GM12801 (cell line): ENCODE data around the gene BCAS3.

Source experiments
- TF ChIP-seq, protein P1 (sequence below): IDR thresholded peaks from one replicate; pipeline ENCODE4 v1.5.1; 2011; ENCODE audit warnings: control low read depth; ENCODE audit not compliant: insufficient read length; ENCODE audit errors: extremely low read depth

Gene BCAS3

DNA sequence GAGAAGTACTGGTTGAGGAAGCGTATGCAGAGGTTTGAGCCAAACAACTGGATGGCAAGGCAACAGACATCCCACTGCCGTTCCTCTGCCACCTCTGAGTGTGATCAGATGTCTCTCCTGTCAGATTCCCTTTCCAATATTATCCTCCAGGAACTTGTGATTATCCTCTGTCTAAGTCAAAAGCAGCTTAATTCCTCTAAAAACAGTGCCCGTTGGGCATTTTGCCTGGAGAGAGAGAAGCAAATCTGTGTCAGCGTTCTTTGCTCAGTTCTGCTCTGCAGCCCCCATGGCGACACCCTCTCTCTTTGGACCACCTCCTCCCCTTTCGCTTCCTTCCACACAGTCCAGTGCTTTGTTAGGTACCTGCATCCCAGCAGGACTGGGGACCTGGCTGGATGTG is 665.9 kb downstream of the BCAS3 start:
- TF ChIP-seq, protein P1, sequence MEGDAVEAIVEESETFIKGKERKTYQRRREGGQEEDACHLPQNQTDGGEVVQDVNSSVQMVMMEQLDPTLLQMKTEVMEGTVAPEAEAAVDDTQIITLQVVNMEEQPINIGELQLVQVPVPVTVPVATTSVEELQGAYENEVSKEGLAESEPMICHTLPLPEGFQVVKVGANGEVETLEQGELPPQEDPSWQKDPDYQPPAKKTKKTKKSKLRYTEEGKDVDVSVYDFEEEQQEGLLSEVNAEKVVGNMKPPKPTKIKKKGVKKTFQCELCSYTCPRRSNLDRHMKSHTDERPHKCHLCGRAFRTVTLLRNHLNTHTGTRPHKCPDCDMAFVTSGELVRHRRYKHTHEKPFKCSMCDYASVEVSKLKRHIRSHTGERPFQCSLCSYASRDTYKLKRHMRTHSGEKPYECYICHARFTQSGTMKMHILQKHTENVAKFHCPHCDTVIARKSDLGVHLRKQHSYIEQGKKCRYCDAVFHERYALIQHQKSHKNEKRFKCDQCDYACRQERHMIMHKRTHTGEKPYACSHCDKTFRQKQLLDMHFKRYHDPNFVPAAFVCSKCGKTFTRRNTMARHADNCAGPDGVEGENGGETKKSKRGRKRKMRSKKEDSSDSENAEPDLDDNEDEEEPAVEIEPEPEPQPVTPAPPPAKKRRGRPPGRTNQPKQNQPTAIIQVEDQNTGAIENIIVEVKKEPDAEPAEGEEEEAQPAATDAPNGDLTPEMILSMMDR = no peak

DNA sequence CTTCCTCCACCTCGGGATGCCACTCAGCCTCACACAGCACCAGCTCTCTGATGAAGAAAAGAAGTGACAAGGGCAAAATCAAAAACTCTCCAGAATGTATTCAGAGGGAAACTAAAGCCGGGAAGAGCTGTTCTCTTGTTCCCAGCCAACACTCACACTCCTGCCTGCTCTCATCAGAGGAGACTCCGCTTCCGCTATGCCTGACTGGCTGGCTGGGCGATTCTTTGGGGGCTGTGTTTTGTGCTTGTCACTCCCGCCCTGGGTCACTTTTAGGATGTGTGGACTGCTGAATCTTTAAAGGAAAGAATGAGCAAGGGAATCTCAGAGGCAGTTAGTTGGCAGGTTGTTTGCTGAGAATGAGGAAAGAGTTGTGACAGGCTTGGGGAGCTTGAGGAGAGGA is 667.4 kb downstream of the BCAS3 start:
- TF ChIP-seq, protein P1 = no peak

DNA sequence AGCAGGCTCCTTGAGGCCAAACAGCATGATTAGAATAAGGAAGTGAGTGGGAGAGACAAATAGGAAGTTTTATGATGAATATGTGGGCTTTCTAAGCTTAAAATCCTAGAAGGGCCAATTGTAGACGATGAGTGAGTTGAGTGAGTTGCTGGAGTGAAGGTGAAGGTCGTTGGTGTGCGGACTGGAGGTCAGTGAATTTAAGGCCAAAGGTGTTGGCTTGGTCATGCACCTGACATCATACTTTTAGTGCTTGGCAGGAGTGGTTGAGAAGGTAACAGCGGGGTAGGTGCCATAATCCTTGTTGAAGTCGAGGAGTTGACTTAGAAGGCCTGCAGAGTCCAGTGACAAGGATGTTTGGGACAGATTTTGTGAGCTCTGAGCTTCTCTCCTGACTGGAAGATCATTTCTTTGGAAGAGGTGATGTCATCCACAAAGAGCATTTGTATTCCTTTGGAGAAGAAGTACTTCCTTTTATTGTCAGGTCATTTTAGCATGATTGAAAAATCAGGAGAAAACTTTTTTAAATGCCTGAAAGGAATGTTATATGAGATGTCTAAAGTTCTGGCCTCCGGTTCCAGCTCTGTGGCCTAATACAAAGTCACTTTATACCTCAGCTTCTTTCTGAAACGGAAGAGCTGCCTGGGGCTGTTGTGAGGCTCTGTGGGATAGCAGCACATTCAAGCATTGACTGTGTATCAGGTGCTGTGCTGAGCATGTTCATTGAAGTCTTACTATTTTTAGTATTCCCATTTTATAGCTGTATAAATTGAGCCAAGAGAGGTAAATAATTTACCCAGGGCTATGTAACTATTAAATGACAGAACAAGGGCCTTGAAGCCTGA is 668.4 kb downstream of the BCAS3 start:
- TF ChIP-seq, protein P1 = no peak

DNA sequence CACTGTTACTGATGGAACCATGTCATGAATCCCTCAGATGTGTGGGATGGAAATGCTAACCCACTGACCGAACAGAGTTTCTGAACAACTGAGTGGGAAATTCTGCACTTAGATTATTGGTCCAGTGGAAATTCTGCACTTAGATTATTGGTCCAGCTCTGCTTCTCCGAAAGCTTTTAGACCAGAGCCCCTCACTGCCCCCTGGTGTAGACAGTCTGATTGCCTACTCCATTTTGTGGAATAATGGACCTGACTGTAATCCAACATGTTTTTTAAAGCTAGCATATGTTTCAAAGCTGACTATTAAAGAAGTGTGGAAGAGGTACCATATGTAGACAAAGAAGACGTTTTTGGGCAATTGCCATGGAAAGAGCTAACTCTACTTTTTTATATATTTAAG is 671.7 kb downstream of the BCAS3 start:
- TF ChIP-seq, protein P1 = no peak

DNA sequence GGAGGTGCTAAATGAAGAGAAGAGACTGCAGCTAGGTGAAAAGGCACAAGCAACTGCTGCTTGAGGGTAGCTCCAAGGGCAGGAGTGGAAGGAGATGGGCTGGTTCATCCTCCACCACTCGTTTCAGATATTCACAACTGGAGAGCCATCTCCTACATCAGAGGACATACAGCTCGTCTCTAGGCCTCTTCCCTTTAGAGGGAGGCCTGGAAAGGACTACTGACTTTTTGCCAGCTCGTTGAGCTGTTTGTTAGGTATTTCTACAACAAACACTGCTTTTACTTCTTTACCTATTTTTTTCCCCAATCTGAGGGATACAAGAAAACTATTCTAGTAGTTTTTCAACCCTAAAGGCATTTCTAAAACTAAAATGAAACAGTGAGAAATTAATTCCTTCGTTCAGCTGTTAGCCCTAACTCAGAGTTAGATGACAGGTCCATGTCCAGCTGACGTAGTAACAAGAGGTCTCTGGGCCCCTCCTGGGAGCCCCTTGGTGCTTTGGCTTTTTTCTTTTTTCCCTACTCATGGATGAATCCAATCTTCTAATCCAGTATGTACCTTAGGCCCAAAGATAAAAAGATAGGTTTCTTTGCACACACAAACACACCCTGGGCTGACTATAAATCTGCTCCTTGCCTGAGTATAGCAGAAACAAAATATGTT is 674.2 kb downstream of the BCAS3 start:
- TF ChIP-seq, protein P1 = no peak

DNA sequence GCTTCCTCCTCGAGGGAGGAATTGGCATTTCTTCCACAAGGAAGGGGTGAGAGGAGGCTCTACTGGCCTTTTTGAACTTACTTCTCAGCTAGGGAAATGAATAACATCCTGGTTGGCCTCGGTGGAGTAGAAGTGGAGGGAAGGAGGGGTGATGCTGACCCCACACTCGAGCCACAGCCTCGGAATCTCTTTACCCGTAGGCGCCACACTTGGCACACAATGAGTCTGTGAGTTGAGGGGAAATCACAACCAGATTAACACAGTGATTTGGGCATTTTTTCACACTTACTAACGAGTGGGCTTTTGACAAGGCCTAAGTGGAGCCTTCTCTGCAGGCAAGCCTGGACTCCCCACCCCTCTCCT is 674.7 kb downstream of the BCAS3 start:
- TF ChIP-seq, protein P1 = no peak

DNA sequence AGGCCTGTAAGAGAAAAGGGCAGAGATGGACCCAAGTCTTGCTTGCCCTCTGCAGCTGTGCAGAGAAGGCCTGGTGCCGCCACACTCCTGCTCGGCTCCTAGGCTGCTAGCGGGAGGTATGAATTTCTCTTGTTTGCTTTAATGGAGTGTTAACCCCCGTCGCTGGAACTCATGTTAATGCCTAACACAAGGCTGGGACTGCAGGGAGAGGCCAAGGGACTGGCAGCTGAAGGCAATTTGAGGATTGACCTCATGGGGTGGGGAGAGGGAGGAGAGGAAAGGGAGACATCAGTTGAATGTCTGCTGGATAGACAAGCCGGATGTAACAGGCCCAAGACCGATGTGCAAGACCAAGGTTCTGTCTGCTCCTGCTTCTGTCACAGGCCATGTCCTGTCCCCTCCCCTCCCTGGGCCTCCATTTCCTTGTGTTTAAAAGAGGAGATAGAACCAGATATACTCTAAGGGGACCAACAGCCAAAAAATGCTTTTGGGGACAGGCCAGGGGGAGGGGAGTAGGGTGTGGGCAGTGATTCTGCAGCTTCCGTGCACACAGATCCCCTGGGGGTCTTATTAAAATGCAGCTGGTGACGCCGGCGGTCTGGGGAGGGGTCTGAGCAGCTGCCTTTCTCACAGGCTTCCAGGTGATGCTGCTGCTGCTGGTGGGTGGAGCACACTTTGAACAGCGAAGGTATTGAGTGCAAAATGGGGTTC is 675.3 kb downstream of the BCAS3 start:
- TF ChIP-seq, protein P1 = no peak
